Activated T-helper 2 cell treated with anti-CD3 and anti-CD28 coated beads, Interferon-gamma antibody, Interleukin-2, Interleukin-4, amounts not matched to agents 10 μg/mL and 5 μg/mL and 100 μg/mL, durations not matched to agents 14 hours and 24 hours and 36 hours (primary cell): ENCODE results near the gene EXTL2. TPM values are rescaled to one million over a fixed set of nuclear protein-coding genes. Genes with fewer than 3 reads are reported as not detected.
"Not testable (repeated sequence)": the region's sequence is repeated elsewhere in the genome, so short reads cannot be mapped to it uniquely, and the experiment has no call there.

Experiments
- DNase-seq: peaks from one replicate; pipeline ENCODE4 v3.0.0; 2021; ENCODE audit warnings: low spot score
- H3K27ac Mint-ChIP-seq: one replicate; pipeline ENCODE4 v1.8.0; 2021; ENCODE audit warnings: mixed read lengths
- H3K27me3 Mint-ChIP-seq: one replicate; pipeline ENCODE4 v1.8.0; 2021; ENCODE audit warnings: low read depth, mixed read lengths
- H3K36me3 Mint-ChIP-seq: one replicate; pipeline ENCODE4 v1.8.0; 2021; ENCODE audit warnings: low read depth, mixed read lengths
- H3K4me1 Mint-ChIP-seq: one replicate; pipeline ENCODE4 v1.8.0; 2021; ENCODE audit warnings: low read depth, mixed read lengths
- H3K4me3 Mint-ChIP-seq: one replicate; pipeline ENCODE4 v1.8.0; 2021; ENCODE audit warnings: low read depth, mild to moderate bottlenecking, moderate library complexity, mixed read lengths
- H3K9me3 Mint-ChIP-seq: one replicate; pipeline ENCODE4 v1.8.0; 2021; ENCODE audit warnings: mixed read lengths
- intact Hi-C: fragments of 100-400 bp; cut with micrococcal nuclease; formaldehyde crosslinking; loops from one replicate; pipeline ENCODE4 v1.15.1; 2023
- total RNA-seq: library from RNA; stranded (reverse); gene quantifications from 2 replicates; pipeline ENCODE4 v1.2.3, GENCODE V29; 2022

Gene EXTL2, protein sequence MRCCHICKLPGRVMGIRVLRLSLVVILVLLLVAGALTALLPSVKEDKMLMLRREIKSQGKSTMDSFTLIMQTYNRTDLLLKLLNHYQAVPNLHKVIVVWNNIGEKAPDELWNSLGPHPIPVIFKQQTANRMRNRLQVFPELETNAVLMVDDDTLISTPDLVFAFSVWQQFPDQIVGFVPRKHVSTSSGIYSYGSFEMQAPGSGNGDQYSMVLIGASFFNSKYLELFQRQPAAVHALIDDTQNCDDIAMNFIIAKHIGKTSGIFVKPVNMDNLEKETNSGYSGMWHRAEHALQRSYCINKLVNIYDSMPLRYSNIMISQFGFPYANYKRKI
- 3.4 and 3.8 TPM in 2 replicates for total RNA-seq

DNA sequence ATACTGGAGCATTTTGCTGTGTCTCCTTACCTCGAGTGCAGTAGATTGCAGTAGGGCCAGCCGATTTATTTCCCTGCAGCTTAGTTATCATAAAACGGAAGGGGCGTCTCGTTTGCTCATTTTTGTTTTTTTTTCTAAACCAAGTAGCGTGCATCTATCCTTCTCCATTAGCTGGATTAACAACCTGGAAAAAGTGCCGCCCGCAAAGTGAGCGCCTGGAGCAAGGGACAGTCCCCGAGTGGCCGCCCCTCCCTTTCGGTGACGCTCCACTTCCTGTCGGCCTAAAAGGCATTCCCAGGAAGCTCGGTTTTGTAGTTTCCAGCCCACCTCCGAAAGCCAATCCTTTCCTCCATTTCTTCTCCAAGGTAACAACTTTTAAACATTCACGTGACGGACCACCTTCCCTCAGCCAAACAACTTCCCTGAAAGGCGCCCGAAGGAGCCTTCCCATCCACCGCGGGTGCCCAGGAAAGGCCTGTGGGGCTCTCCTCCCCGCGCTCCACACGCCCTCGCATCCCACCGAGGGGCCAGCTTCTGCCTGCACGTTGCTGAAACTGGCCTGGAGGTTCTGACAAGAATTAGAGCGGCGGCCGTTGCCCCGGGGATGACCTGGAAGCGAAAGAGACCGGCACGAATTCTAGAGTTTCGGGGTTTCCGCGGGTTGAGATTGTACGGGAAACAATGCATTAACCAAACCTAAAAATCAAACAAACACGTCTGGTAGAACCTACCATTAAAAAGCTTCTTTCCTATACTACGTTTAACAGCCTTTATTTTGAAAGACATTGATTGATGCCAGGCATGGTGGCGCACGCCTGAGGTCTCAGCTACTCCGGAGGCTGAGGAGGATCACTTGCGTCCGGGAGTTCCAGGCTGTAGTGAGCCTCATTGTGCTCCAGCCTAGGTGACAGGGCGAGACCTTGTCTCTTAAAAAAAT, at the start of gene EXTL2:
Gene EXTL2 (minus strand): TSS at position 240 of the 937 bp plus-strand sequence. CDS start 6,085 bp downstream, outside the sequence.
- H3K4me3 Mint-ChIP-seq, result peak within 1 kb of the TSS; percentile 95
- DNase-seq, result peak; percentile 40
- intact Hi-C loops, result loop anchor here (1.0 to 5.0 kb wide), 4 partner anchors 344 to 858 kb away; partner anchors contain the start of gene TRMT13
- peaks cover 46% of the 10 kb centered on the region for H3K36me3 Mint-ChIP-seq
- peak within 1 kb of the TSS; percentile 97 for H3K27ac Mint-ChIP-seq
- H3K27me3 Mint-ChIP-seq, result no peaks in the 10 kb centered on the region
- H3K9me3 Mint-ChIP-seq, result peaks cover 16% of the 10 kb centered on the region
- H3K4me1 Mint-ChIP-seq, result peaks cover 41% of the 10 kb centered on the region

DNA sequence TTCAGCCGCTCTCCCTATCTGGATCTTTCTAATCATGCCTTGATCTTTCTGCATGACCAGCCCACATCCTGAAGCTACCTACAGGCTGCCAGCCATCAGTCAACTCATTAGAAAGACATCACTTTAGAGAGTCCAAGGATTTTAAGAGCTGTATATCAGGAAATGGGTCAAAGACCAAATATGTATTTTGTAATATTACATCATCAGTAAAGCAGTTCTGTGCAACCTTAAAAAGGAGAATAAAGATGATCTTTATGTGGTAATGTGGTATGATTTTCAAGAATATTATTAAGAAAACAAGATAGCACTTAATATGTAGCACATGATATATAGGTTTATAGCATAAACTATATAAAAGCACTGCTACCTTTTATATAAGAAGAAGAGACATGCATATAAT, 48.9 kb upstream of the EXTL2 start:
- no peak overlapping the region for H3K4me3 Mint-ChIP-seq
- H3K27me3 Mint-ChIP-seq, result peaks cover 1% of the 10 kb centered on the region
- intact Hi-C loops, result loop anchor here (5.0 kb wide), 2 partner anchors 64 to 139 kb away; no protein-coding TSS in a partner anchor
- peaks cover 38% of the 10 kb centered on the region for H3K9me3 Mint-ChIP-seq
- no peak for DNase-seq
- peaks cover 42% of the 10 kb centered on the region for H3K4me1 Mint-ChIP-seq
- no peak overlapping the region for H3K27ac Mint-ChIP-seq
- H3K36me3 Mint-ChIP-seq, result peaks cover 86% of the 10 kb centered on the region

DNA sequence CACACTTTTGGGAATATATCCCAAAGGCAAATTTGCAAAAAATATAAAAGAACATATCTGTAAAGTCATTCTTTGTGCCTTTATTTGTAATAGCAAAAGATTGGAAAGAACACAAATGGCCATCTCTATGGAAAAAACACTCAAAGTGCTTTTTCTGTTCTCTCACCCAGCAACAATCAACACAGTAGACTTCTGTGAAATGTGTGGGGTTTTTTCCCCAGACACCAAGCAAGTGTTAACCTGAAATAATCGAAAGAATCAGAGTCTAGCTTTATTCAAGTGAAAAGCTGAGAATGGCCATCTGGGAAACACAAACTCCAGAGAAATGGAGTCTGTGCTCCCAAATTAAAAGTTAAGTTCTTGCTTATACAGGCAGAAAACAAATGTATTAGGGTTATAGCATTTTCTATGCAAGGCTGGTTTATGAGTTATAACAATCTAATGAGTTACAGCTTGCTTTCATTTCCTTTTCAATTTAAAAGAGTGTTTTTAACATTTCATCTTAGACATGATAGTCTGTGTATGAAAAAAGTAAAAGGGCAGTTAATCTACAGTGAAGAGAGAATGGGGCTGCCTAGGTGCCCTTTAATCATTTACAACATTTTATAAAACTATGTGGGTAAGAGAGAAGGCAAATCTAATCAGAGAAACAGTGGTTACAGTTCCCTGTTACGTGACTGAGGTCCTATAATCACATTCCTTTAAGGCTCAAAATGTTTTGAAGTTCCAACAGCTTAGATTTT, 47.8 kb upstream of the EXTL2 start:
- DNase-seq, result no peak
- Mint-ChIP-seq H3K4me3 (no peak overlapping the region), H3K9me3 (peaks cover 27% of the 10 kb centered on the region), H3K36me3 (peaks cover 86% of the 10 kb centered on the region), H3K27ac (no peak overlapping the region), H3K27me3 (peaks cover 1% of the 10 kb centered on the region), H3K4me1 (peaks cover 34% of the 10 kb centered on the region)
- intact Hi-C loops, result loop anchor here (5.0 kb wide), 2 partner anchors 65 to 140 kb away; no protein-coding TSS in a partner anchor

DNA sequence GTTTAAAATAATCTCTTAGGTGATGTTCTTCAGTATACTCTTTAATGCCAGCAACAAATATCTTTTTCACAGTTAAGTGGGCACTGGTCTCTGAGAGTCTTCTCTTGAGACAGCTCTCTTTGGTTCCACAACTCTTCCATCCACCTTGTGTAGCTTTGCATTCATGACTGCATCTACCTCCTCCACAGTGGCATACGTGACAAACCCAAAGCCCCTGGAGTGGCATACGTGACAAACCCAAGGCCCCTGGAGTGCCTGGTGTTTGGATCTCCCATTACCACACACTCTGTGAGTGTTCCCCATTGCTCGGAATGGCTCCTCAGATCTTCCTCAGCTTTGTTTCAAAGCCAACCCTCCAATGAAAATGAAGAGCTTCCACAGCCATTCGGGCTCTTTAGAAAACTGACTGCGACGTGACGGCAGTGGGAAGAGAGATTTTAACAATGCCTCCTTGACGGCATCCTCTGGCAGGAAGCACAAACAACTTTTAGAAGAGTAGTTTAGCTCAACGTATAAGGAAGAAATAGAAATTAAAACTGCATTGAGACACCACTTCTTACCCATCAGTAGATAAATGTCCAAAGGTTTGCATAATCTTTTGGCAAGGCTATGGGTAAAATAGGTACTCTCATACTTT, 47.1 kb upstream of the EXTL2 start:
- intact Hi-C loops, result loop anchor here (5.0 kb wide), 2 partner anchors 66 to 141 kb away; no protein-coding TSS in a partner anchor
- DNase-seq, result no peak
- Mint-ChIP-seq H3K4me1 (peaks cover 31% of the 10 kb centered on the region), H3K27me3 (peaks cover 1% of the 10 kb centered on the region), H3K27ac (peak overlapping the region; percentile 36), H3K4me3 (no peak overlapping the region), H3K9me3 (peaks cover 20% of the 10 kb centered on the region), H3K36me3 (peaks cover 84% of the 10 kb centered on the region)

DNA sequence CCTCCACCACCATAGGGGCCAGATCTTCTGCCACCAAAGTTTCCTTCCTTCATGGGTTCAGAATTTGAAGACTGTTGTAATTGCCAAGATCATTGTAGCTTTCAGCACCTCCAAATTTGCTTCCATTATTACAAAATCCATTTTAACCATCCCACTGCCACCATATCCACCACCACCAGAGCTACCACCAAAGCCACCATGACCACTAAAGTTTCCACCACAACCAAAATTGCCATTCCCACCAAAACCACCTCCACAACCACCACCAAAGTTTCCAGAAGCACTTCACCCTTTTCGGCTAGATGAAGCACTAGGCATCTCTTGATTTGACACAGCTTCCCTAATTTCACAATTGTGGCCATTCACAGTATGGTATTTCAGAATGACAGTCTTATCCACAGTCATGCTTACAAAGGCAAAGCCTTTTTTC, 46.5 kb upstream of the EXTL2 start:
- H3K4me1 Mint-ChIP-seq, result peaks cover 35% of the 10 kb centered on the region
- peaks cover 84% of the 10 kb centered on the region for H3K36me3 Mint-ChIP-seq
- H3K27ac Mint-ChIP-seq, result peak overlapping the region; percentile 86
- H3K4me3 Mint-ChIP-seq, result no peak overlapping the region
- intact Hi-C loops, result loop anchor here (5.0 kb wide), 2 partner anchors 66 to 141 kb away; no protein-coding TSS in a partner anchor
- H3K27me3 Mint-ChIP-seq, result peaks cover 1% of the 10 kb centered on the region
- peaks cover 14% of the 10 kb centered on the region for H3K9me3 Mint-ChIP-seq
- no peak for DNase-seq

DNA sequence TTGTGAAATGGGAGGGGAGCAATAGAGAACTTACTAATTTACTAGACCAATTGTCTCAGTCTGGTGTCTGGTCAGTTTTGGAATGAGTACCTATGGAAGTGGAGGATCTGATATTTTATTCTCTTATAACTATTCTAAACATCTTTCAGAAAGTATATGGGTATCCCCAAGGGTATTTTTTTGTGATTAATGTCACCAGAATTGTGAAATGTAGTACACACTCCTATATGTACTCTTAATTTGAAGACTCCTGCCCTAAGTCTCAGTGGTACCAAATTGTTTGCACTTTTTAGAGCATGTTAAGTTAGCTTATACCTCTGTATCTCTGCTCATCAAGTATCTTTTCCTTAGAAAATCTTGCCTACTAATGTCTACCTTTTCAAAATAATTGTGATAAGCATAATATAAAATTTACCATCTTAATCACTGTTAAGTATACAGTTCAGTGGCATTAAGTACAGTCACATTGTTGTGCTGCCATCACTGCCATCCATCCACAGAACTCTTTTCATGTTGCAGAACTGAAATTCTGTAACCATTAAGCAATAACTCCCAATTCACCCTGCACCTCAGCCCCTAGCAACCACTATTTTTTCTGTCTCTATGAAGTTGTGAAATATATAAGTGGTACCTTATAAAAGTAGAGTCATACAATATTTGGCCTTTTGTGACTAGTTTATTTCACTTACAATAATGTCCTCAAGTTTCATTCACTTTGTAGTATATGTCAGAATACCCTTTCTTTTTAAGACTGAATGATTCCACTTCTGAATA, 41.7 kb upstream of the EXTL2 start:
- Mint-ChIP-seq H3K36me3 (peaks cover 84% of the 10 kb centered on the region), H3K27me3 (peaks cover 1% of the 10 kb centered on the region), H3K4me1 (peaks cover 35% of the 10 kb centered on the region), H3K9me3 (peaks cover 8% of the 10 kb centered on the region), H3K4me3 (no peak overlapping the region), H3K27ac (no peak overlapping the region)
- intact Hi-C loops, result no loop called here
- DNase-seq, result no peak

DNA sequence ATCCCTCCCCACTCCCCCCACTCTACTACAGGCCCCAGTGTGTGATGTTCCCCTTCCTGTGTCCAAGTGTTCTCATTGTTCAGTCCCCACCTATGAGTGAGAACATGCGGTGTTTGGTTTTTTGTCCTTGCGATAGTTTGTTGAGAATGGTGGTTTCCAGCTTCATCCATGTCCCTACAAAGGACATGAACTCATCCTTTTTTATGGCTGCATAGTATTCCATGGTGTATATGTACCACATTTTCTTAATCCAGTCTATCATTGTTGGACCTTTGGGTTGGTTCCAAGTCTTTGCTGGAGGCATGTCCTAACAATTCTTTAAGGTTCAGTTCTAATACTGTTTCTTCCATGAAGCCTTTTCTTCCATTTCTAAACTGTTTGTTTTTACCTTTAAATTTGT, 38.9 kb upstream of the EXTL2 start:
- intact Hi-C loops, H3K27ac Mint-ChIP-seq, H3K4me3 Mint-ChIP-seq, DNase-seq, H3K27me3 Mint-ChIP-seq, H3K9me3 Mint-ChIP-seq: not testable (repeated sequence)
- Mint-ChIP-seq H3K36me3 (peaks cover 83% of the 10 kb centered on the region), H3K4me1 (peaks cover 44% of the 10 kb centered on the region)

DNA sequence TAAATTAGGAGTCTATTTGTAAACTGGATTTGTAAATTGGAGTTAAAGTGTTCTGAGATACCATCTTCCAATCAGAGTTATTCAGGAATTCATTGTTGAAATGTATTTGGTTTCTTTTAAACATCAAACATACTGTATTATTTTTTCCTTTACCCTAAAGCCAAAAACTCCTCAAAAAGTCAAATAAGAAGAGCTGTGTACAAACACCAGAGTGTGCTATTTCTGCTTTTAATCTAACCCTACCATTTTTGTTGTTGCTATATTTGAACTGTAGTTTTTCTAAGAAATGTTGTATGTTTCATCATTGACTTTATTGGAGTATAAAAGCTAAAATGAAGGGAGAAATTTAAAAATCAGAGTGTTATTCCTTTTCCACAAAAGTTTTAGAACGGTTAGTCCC, 37.1 kb upstream of the EXTL2 start:
- Mint-ChIP-seq H3K4me1 (peaks cover 44% of the 10 kb centered on the region), H3K4me3 (no peak overlapping the region)

DNA sequence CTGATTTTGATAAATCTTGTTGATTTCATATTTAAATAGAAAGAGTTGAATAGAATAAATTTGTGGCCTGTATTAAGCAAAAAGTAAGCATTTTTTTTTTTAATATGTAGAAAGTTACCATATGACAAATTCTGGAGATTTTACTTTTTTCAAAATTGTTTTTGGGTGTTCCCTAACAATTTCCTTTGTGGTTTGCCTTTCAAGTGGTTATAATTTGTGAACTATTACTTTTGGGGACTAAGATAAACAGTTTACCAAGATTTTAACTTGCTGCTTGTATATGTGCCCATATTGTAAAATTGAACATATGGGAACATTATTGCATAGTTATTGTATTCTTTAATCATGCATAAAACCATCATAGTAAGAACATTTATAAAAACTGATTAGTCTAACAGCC, 35.9 kb upstream of the EXTL2 start:
- H3K4me1 Mint-ChIP-seq, result peaks cover 42% of the 10 kb centered on the region
- H3K36me3 Mint-ChIP-seq, result peaks cover 55% of the 10 kb centered on the region
- H3K4me3 Mint-ChIP-seq, result no peak overlapping the region
- no peak for DNase-seq
- H3K27ac Mint-ChIP-seq, result no peak overlapping the region
- peaks cover 14% of the 10 kb centered on the region for H3K9me3 Mint-ChIP-seq
- H3K27me3 Mint-ChIP-seq, result no peaks in the 10 kb centered on the region
- intact Hi-C loops, result no loop called here

More for the DNA sequence above, 37.1 kb upstream of the EXTL2 start:
- Mint-ChIP-seq H3K36me3 (peaks cover 67% of the 10 kb centered on the region), H3K9me3 (peaks cover 8% of the 10 kb centered on the region), H3K27ac (no peak overlapping the region), H3K27me3 (no peaks in the 10 kb centered on the region)
- no peak for DNase-seq
- intact Hi-C loops, result no loop called here

DNA sequence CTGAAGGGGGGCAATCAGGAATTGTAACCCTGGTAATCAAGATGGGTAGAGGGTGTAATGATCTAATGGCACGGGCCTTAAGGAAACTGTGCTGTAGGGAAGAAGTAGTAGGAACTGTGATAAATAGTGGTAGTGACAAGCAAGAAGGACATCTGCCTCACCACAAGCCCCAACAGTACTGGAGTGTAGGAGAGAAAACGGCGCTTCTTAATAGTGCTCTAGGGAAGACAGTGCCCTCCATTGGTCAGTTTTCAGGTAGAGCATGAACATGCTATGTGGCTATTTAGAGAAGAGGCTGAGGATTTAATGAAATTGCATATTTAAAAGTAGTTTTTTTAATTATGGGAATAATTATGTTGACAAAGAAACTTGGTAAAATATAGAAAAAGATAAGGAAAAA, 33.5 kb upstream of the EXTL2 start:
- Mint-ChIP-seq H3K27me3 (no peaks in the 10 kb centered on the region), H3K27ac (no peak overlapping the region), H3K36me3 (peaks cover 43% of the 10 kb centered on the region), H3K4me3 (no peak overlapping the region), H3K9me3 (peaks cover 12% of the 10 kb centered on the region), H3K4me1 (peaks cover 49% of the 10 kb centered on the region)
- DNase-seq, result no peak
- intact Hi-C loops, result loop anchor here (5.0 to 10.0 kb wide), 4 partner anchors 79 to 517 kb away; no protein-coding TSS in a partner anchor

DNA sequence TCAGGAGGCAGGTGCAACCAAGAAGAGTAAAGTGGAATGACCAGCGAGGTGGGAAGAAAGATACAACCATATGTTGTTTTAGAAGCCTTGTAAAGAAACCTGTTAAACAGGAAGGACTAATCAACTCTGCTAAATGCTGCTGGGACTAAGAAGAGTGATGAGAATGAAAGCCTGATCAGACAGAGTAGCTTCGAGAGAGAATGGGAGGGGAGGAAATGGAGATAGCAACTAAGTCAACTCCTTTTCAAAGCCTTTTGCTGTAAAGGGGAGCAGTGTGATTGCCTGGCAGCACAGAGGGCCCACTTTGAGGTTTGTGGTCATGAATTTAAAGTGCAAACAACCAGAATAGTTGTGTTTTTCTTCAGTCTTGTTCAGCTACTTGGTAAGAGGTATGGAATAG, 32.6 kb upstream of the EXTL2 start:
- no peak overlapping the region for H3K4me3 Mint-ChIP-seq
- no peaks in the 10 kb centered on the region for H3K27me3 Mint-ChIP-seq
- peaks cover 49% of the 10 kb centered on the region for H3K4me1 Mint-ChIP-seq
- peak; percentile 49 for DNase-seq
- H3K27ac Mint-ChIP-seq, result no peak overlapping the region
- intact Hi-C loops, result loop anchor here (5.0 to 10.0 kb wide), 4 partner anchors 80 to 518 kb away; no protein-coding TSS in a partner anchor
- peaks cover 12% of the 10 kb centered on the region for H3K9me3 Mint-ChIP-seq
- peaks cover 40% of the 10 kb centered on the region for H3K36me3 Mint-ChIP-seq
